ENCODE data around the gene MRTFB.

DNA sequence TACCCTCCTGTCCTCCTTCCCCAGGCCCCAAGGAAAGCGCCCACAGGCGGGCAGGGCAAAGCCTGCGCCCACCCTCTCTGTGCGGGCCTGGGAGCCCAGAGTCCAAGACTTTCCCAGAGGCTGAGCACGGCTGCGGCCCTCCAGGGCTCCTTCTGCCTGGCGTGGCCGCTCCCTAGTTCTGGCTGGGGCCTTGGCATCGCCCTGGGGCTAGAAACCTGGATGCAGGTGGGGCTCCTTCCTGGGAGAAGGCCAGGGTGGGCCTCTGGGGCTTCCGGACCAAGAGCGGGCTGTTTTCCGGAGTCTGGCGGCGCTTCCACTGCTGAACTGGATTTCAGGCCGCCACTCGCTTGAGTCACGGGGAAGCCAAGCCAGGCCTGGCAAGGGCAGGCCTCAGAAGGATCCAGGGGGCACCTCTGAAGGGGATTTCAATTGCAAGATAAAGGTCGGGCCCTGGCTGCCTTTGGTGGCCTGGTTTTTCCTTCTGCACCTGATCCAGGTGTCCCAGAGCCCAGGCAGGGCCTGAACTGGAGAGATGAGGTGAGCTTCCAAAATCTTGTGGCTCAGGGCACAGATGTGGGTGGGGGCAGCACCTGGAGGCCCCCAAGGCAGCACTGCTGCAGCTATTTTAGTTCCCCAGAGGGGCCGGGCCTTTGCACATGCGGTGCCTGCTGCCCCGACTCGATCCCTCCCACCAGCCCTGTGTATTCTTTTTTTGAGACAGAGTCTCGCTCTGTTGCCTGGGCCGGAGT lies 227.4 kb downstream of the MRTFB start:
- TF ChIP-seq, protein P1, sequence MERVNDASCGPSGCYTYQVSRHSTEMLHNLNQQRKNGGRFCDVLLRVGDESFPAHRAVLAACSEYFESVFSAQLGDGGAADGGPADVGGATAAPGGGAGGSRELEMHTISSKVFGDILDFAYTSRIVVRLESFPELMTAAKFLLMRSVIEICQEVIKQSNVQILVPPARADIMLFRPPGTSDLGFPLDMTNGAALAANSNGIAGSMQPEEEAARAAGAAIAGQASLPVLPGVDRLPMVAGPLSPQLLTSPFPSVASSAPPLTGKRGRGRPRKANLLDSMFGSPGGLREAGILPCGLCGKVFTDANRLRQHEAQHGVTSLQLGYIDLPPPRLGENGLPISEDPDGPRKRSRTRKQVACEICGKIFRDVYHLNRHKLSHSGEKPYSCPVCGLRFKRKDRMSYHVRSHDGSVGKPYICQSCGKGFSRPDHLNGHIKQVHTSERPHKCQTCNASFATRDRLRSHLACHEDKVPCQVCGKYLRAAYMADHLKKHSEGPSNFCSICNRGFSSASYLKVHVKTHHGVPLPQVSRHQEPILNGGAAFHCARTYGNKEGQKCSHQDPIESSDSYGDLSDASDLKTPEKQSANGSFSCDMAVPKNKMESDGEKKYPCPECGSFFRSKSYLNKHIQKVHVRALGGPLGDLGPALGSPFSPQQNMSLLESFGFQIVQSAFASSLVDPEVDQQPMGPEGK (CRISPR knock-in tag; IDR thresholded peaks at IDR 0.05; ENCODE audit: borderline replicate concordance) = no peak
- no peak for TF ChIP-seq ZC3H10 (CRISPR knock-in tag; IDR thresholded peaks at IDR 0.05)
- no peak for TF ChIP-seq ZNF8 (CRISPR knock-in tag; IDR thresholded peaks at IDR 0.05)
- TF ChIP-seq, protein P2, sequence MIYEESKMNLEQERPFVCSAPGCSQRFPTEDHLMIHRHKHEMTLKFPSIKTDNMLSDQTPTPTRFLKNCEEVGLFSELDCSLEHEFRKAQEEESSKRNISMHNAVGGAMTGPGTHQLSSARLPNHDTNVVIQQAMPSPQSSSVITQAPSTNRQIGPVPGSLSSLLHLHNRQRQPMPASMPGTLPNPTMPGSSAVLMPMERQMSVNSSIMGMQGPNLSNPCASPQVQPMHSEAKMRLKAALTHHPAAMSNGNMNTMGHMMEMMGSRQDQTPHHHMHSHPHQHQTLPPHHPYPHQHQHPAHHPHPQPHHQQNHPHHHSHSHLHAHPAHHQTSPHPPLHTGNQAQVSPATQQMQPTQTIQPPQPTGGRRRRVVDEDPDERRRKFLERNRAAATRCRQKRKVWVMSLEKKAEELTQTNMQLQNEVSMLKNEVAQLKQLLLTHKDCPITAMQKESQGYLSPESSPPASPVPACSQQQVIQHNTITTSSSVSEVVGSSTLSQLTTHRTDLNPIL (CRISPR knock-in tag; IDR thresholded peaks at IDR 0.05; ENCODE audit: low read depth) = no peak
- no peak for TF ChIP-seq ARNTL (CRISPR knock-in tag; IDR thresholded peaks at IDR 0.05; ENCODE audit: borderline replicate concordance, low read depth)
- TF ChIP-seq ZNF565 (CRISPR knock-in tag; conservative IDR thresholded peaks at IDR 0.05; ENCODE audit: low read depth) = no peak
